SH-SY5Y (cell line): ENCODE results near the gene TBCEL.

ENCODE experiments used
- GATA2 ChIP-seq: IDR thresholded peaks from 2 replicates; pipeline ENCODE4 v1.6.1; 2011; ENCODE audit warnings: mild to moderate bottlenecking, low read depth, low read length
- GATA3 ChIP-seq: IDR thresholded peaks from 2 replicates; pipeline ENCODE4 v1.6.1; 2011; ENCODE audit warnings: low read depth, mild to moderate bottlenecking, low read length, moderate library complexity

DNA sequence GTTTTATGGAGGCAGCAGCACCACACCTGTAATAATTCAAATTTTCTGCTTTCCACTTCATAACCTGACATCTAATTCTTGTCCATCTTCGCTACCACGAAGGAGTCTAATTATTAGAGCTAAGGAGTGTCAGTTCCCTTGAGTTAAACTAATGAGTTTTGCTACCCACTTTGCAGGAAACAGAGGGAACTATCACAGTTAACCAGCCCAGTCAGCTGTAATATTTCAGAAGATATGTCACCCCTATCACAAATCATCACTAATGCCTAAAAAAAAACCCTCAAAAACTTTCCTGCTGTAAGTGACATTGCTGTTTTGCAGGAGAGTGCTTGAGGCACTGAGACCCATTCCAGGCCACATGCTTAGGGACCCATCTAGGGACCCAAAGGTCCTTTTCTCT lies 85.6 kb downstream of the TBCEL start:
- TF ChIP-seq GATA2 (no peak), GATA3 (no peak)
